WERI-Rb-1 (cell line): ENCODE data around the gene TMEM229B.

ENCODE experiments used
- DNase-seq: peaks from one replicate; pipeline ENCODE4 v3.0.0-alpha.2; 2020
- H3K27ac ChIP-seq: fragments of 250-450 bp; sonication (Bioruptor Pico); 2 replicates; pipeline ENCODE4 v1.5.1; 2020; ENCODE audit warnings: mild to moderate bottlenecking, moderate library complexity
- H3K27me3 ChIP-seq: fragments of 250-450 bp; sonication (Bioruptor Pico); 2 replicates; pipeline ENCODE4 v1.5.1; 2021; ENCODE audit warnings: mild to moderate bottlenecking, low read depth, moderate library complexity; ENCODE audit not compliant: insufficient read depth, severe bottlenecking
- H3K36me3 ChIP-seq: fragments of 250-450 bp; sonication (Bioruptor Pico); 2 replicates; pipeline ENCODE4 v1.5.1; 2020; ENCODE audit warnings: mild to moderate bottlenecking, moderate library complexity
- H3K4me3 ChIP-seq: 2 replicates; pipeline ENCODE4 v1.5.1; 2011; ENCODE audit warnings: low read depth, mild to moderate bottlenecking, control low read depth, low read length
- H3K9me3 ChIP-seq: fragments of 250-450 bp; sonication (Bioruptor Pico); 2 replicates; pipeline ENCODE4 v1.5.1; 2021; ENCODE audit warnings: mild to moderate bottlenecking, moderate library complexity; ENCODE audit not compliant: severe bottlenecking
- TF ChIP-seq, protein P1 (sequence below): IDR thresholded peaks from 2 replicates; pipeline ENCODE4 v1.5.1; 2011; ENCODE audit warnings: low read depth, mild to moderate bottlenecking, control low read depth, inconsistent platforms, low read length

TMEM229B gene

DNA sequence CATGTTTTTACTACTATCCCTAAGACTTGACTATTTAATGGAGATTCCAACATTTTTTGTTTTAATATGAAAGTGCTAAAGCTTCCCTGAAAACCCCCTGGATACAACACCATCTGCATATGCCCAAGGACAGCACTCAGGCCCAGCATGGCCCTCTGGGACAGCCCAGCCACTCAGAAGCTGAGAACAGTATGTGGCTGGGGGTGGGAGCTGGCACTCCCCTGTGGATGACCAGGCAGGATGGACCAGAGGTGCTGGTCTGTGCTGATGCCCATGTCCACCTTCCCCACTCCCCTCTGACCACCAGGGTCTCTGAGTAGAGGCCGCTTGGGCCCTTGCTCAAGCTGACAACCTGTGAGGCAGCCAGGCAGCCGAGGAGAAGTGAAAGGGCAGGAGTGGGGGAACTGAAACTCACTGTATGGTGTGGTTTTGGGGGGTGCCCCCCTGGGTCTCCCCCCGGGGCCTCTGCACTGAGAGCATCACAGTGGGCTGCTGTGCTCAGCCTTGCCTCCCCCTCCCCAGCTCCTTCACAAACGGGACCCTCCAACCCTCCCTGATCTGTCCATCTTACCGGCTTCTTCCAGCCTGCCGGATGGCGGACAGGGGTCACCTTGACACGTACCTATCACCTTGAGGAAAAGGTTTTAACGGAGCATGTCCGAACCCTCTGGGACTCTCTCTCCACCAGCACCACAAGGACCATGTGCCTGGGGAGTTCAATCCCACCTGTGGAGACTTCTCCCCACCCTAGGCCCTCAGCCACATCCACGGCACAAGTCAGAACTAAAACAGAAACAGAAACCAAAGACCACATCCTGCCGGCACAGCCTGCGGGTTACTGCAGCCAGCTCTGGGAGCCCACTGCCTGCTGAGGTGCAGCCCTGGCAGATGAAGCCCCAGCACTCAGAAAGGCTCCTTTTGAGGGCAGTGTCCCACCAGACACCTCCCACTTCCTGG is at the start of gene TMEM229B:
TMEM229B (minus strand) TSS at position 785 of the 957 bp plus-strand sequence. CDS start 14,798 bp downstream, outside the sequence.
- peaks cover 5% of the 10 kb centered on the region for H3K9me3 ChIP-seq
- DNase-seq, result no peak
- H3K36me3 ChIP-seq, result no peaks in the 10 kb centered on the region
- no peaks in the 10 kb centered on the region for H3K27me3 ChIP-seq
- no peak within 1 kb of the TSS for H3K27ac ChIP-seq
- TF ChIP-seq, protein P1, sequence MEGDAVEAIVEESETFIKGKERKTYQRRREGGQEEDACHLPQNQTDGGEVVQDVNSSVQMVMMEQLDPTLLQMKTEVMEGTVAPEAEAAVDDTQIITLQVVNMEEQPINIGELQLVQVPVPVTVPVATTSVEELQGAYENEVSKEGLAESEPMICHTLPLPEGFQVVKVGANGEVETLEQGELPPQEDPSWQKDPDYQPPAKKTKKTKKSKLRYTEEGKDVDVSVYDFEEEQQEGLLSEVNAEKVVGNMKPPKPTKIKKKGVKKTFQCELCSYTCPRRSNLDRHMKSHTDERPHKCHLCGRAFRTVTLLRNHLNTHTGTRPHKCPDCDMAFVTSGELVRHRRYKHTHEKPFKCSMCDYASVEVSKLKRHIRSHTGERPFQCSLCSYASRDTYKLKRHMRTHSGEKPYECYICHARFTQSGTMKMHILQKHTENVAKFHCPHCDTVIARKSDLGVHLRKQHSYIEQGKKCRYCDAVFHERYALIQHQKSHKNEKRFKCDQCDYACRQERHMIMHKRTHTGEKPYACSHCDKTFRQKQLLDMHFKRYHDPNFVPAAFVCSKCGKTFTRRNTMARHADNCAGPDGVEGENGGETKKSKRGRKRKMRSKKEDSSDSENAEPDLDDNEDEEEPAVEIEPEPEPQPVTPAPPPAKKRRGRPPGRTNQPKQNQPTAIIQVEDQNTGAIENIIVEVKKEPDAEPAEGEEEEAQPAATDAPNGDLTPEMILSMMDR, result no peak
- no peak within 1 kb of the TSS for H3K4me3 ChIP-seq

DNA sequence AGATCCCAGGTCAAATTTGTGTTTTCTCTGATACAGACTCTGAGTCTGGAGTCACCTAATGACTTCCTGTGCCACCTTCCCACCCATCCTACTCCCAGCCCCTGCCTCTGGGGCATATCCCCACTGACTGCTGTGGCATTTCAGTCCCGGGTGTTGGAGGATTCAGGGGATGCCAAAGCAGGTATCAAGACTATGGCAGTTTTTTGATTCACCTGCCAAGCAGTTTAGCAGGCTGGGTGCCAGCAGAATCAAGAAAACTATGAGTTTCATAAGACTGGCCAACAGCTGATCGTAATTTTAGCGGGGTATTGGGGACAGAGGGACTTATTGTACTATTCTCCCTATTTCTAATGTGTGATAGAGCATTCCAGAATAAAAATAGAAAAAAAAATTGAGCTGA is 49.2 kb upstream of the TMEM229B start:
- peaks cover under 1% of the 10 kb centered on the region for H3K27me3 ChIP-seq
- H3K36me3 ChIP-seq, result no peaks in the 10 kb centered on the region
- H3K27ac ChIP-seq, result no peak overlapping the region
- DNase-seq, result no peak
- TF ChIP-seq, protein P1, result no peak
- H3K4me3 ChIP-seq, result no peak overlapping the region
- no peaks in the 10 kb centered on the region for H3K9me3 ChIP-seq

GRCh38 chr14:67536087-67536486 is 47.6 kb upstream of the TMEM229B start:
- Histone ChIP-seq H3K4me3 (no peak overlapping the region), H3K9me3 (no peaks in the 10 kb centered on the region), H3K27ac (no peak overlapping the region), H3K36me3 (no peaks in the 10 kb centered on the region), H3K27me3 (peaks cover 7% of the 10 kb centered on the region)
- no peak for DNase-seq
- TF ChIP-seq, protein P1, result no peak

DNA sequence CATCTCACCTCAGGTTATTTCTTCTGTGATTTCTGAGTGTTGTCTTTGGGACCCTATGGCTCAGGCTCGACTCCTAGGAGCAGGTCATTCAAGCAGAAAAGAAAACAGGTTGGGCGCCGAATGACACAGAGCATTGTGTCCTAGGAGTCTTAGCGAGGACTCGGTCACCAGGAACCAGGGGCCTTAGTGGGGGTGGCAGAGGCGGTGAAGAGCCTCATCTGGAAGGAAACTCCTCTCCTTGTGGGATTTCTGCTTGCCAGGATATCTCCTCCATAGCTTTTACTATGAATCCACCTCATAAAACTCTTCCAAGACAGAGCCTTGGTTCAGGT is 45.2 kb upstream of the TMEM229B start:
- Histone ChIP-seq H3K27ac (no peak overlapping the region), H3K36me3 (no peaks in the 10 kb centered on the region), H3K4me3 (peak overlapping the region; percentile 61), H3K27me3 (peaks cover 7% of the 10 kb centered on the region), H3K9me3 (no peaks in the 10 kb centered on the region)
- peak; percentile 30 for DNase-seq
- TF ChIP-seq, protein P1, result no peak

DNA sequence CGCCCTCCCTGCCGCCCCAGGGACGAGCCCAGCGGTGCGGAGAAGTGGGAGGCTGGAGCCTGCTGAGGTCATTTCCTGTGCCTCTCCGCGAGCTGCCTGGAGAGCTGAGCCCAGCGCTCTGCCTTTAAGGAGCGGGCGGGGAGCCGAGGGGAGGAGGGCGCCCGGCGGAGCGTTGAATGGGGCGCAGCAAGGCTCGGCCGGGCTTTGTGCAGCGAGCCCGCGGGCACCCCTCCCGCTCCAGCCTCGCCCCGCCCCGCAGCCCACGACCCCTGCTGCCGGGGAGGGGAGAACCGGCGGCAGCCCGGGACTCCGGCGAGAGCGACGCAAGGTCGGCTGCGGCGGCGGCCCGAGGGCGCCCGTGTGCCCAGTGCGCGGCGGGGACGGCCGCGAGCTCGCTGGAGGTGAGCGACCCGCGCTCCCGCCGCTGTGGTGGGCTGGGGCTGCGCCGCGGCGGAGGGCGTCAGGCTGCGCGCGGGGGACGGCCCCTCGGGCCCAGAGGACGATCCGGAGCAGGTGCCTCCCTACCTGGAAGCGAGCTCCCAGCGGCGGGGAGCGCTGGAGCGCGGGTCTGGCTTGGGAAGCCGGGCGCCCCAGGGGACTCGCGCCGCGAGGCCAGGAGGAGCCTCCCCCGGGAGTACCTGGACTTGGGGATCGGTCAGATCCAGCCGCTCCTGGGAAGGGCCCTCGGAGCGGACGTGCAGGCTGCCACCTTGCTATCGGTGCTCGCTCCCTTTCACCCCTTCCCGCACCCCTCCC is 44.7 kb upstream of the TMEM229B start, which contains the start of gene PLEKHH1:
PLEKHH1 (plus strand) TSS at position 293 of the 756 bp plus-strand sequence. CDS start 8,578 bp downstream, outside the sequence.
- peak within 1 kb of the TSS; percentile 43; the same call in 1 of the 2 replicates for H3K27ac ChIP-seq
- peak; percentile 76 for DNase-seq
- H3K4me3 ChIP-seq, result peak within 1 kb of the TSS; percentile 61
- H3K27me3 ChIP-seq, result peaks cover 7% of the 10 kb centered on the region
- TF ChIP-seq, protein P1, result peak; percentile 45
- H3K9me3 ChIP-seq, result no peaks in the 10 kb centered on the region
- no peaks in the 10 kb centered on the region for H3K36me3 ChIP-seq
